Uterus (tissue), 4 donors: ENCODE results near the gene AP4E1. TPM values are rescaled to one million over a fixed set of nuclear protein-coding genes. Genes with fewer than 3 reads are reported as not detected.
A peak's percentile ranks its signal among the peaks of the same experiment; 100 is the strongest.

Experiments
- DNase-seq, 2 donors: peaks; one replicate each; pipeline ENCODE4 v3.0.0-alpha.2; 2019 to 2020
- H3K27ac ChIP-seq, 2 donors: fragments of 200-600 bp; sonication (generic); 1 replicate in 1 of 2; 2 replicates in 1 of 2; pipeline ENCODE4 v1.5.1; 2016 to 2018
- H3K27me3 ChIP-seq, 2 donors: fragments of 200-600 bp; sonication (generic); one replicate each; pipeline ENCODE4 v1.5.1; 2018 to 2019; ENCODE audit warnings: control low read depth in 1 of 2
- H3K36me3 ChIP-seq, 2 donors: fragments of 200-600 bp; sonication (generic); one replicate each; pipeline ENCODE4 v1.5.1; 2019; ENCODE audit warnings: control low read depth in 1 of 2
- H3K4me1 ChIP-seq, 2 donors: fragments of 200-600 bp; sonication (generic); one replicate each; pipeline ENCODE4 v1.5.1; 2018 to 2019; ENCODE audit warnings: control low read depth in 1 of 2
- H3K4me3 ChIP-seq, 2 donors: fragments of 200-600 bp; sonication (generic); 1 replicate in 1 of 2; 2 replicates in 1 of 2; pipeline ENCODE4 v1.5.1; 2018 to 2019; ENCODE audit warnings: mild to moderate bottlenecking in 1 of 2
- H3K9me3 ChIP-seq, 2 donors: fragments of 200-600 bp; sonication (generic); one replicate each; pipeline ENCODE4 v1.5.1; 2019; ENCODE audit warnings: control low read depth in 1 of 2
- POLR2A ChIP-seq, 2 donors: fragments of 450-650 bp; IDR thresholded peaks; one replicate each; pipeline ENCODE4 v1.6.1; 2016; ENCODE audit warnings: antibody characterized with exemption in 2 of 2, mild to moderate bottlenecking in 1 of 2, moderate library complexity in 1 of 2
- intact Hi-C: fragments of 100-400 bp; cut with DNase I; formaldehyde crosslinking; loops from one replicate; pipeline ENCODE4 v1.15.1; 2023; ENCODE audit warnings: low total_unique reads
- total RNA-seq, 4 donors: library from RNA; depleted of rRNA in 3 of 4; stranded (reverse); fragments of >200 nt in 3 of 4; gene quantifications; one replicate each; pipeline versions ENCODE4 v1.1.0 to v1.2.4, GENCODE V29; 2014 to 2023
- TF ChIP-seq, protein P1 (sequence below), 4 experiments: fragments of 200-600 bp in 2 of 4; fragments of 450-650 bp in 2 of 4; sonication (generic) in 2 of 4; IDR thresholded peaks; one replicate each; pipeline ENCODE4 v1.5.1; 2016 to 2019; ENCODE audit warnings: antibody characterized with exemption in 4 of 4, mild to moderate bottlenecking in 2 of 4, moderate library complexity in 1 of 4
- donor health status: DM: yes; HTN: yes; CAD: no.

AP4E1 gene
- total RNA-seq, 4 donors from 2014 or later, result 4.1 to 20.5 (median 12.3) TPM

DNA sequence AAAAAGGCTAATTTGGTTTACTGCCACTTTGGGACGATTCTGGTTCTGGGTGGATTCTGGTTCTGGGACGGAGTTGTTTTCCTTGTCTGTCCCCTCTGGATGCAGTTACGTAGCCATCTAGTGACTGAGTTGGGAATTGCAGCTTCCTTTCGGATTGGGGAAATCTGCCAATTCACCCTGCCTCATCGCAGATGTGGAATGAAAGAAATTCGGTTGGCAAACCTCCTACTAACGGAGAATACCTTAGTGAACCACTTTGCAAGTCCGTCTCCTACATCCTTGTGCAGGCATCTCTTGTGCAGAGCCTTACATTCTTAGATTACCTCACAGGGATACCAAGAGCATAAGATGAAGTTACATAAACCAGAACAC, 31.5 kb upstream of the AP4E1 start:
- Histone ChIP-seq H3K4me1 (no peaks in the 10 kb centered on the region), H3K27ac (peak overlapping the region; percentile 44 to 66)

DNA sequence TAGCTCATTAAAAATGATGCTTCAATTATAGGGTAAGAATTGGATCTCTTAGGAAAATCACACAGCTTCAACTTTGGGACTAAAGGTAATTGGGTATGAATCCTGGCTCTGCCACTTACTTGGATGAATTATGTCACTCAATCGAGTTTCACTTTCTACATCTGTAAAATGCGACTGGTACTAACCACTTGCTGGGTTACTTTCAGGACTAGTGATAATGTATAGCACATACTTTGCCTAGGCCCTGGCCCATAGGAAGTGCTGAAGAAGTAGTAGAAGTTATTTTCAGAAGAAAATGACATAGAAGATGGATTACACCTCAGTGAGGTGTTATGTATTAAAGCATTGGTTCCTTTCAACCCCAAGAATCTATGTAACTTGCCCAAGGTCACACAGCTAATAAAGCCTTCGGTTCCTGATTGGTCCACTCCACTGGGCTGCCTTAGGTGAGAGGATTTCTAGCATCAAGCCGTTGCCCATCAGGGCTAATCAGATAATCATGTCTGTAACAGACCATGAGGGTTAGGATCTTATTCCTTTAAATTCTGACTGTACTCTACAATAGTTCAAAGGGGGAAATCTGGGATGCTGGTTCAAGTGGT, 29.4 kb upstream of the AP4E1 start:
- H3K27ac ChIP-seq, result no peak overlapping the region
- no peaks in the 10 kb centered on the region for H3K27me3 ChIP-seq
- H3K4me1 ChIP-seq, result no peaks in the 10 kb centered on the region
- no peak for DNase-seq
- intact Hi-C loops, result no loop called here
- H3K4me3 ChIP-seq, result no peak overlapping the region
- no peak for TF ChIP-seq POLR2A (IDR thresholded peaks at IDR 0.05)
- TF ChIP-seq, protein P1, sequence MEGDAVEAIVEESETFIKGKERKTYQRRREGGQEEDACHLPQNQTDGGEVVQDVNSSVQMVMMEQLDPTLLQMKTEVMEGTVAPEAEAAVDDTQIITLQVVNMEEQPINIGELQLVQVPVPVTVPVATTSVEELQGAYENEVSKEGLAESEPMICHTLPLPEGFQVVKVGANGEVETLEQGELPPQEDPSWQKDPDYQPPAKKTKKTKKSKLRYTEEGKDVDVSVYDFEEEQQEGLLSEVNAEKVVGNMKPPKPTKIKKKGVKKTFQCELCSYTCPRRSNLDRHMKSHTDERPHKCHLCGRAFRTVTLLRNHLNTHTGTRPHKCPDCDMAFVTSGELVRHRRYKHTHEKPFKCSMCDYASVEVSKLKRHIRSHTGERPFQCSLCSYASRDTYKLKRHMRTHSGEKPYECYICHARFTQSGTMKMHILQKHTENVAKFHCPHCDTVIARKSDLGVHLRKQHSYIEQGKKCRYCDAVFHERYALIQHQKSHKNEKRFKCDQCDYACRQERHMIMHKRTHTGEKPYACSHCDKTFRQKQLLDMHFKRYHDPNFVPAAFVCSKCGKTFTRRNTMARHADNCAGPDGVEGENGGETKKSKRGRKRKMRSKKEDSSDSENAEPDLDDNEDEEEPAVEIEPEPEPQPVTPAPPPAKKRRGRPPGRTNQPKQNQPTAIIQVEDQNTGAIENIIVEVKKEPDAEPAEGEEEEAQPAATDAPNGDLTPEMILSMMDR (IDR thresholded peaks at IDR 0.05), result no peak
- no peaks in the 10 kb centered on the region for H3K36me3 ChIP-seq
- H3K9me3 ChIP-seq, result no peaks in the 10 kb centered on the region

More for the DNA sequence above, 31.5 kb upstream of the AP4E1 start:
- no peak overlapping the region for H3K4me3 ChIP-seq
- TF ChIP-seq, protein P1 (IDR thresholded peaks at IDR 0.05), result peak; percentile 92 to 96 (median 94)
- no peak for TF ChIP-seq POLR2A (IDR thresholded peaks at IDR 0.05)
- H3K36me3 ChIP-seq, result no peaks in the 10 kb centered on the region
- DNase-seq, result peak; percentile 75 to 76
- no peaks in the 10 kb centered on the region for H3K27me3 ChIP-seq
- intact Hi-C loops, result no loop called here
- no peaks in the 10 kb centered on the region for H3K9me3 ChIP-seq

DNA sequence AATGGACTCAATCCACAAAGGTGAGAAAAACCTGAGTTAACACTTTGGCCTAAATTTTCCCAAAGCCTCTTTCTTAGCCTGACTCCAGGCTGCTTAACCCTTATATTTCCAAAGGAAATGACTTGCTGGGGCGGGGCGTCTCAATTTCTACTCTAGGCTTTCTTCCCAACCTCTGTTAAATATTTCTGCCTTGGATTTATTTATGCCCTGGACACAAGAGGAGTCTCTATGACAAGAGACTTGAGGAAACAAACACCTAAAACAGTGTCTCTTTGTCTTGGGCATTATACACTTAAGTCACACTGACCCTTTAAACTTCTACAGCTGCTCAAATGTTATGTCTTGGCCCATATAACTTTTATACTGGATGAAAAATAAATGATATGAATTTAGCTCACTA, 28.3 kb upstream of the AP4E1 start:
- H3K27ac ChIP-seq, result no peak overlapping the region
- no peaks in the 10 kb centered on the region for H3K9me3 ChIP-seq
- H3K4me3 ChIP-seq, result no peak overlapping the region
- intact Hi-C loops, result loop anchor here (10.0 kb wide), 1 partner anchor 195 kb away; the partner anchor contains the start of gene TRPM7
- no peaks in the 10 kb centered on the region for H3K36me3 ChIP-seq
- H3K27me3 ChIP-seq, result no peaks in the 10 kb centered on the region
- no peak for DNase-seq
- H3K4me1 ChIP-seq, result no peaks in the 10 kb centered on the region
- TF ChIP-seq, protein P1 (IDR thresholded peaks at IDR 0.05), result no peak
- no peak for TF ChIP-seq POLR2A (IDR thresholded peaks at IDR 0.05)

DNA sequence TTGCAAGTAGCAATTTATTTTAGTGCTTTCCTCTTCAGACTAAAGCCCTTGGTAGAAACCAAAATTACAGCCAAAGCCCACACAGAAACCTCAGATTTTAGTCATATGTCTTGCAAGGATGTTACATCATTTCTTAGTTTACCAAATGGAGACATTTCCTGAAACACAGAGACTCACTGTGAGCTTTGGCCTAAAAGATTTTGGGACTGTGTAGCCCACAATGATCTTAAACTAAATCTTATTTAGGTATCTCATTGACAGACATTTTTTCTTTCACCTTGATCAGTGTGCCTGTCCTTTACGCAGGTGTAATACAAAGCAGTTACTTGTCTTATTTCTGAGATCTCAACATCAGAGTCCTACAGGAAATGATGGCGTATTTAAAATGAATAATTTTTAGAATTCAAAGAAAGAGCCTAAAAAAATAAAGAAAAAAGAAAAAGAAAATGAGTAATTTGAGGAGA, 27.8 kb upstream of the AP4E1 start:
- intact Hi-C loops, result loop anchor here (10.0 kb wide), 1 partner anchor 196 kb away; the partner anchor contains the start of gene TRPM7
- H3K36me3 ChIP-seq, result no peaks in the 10 kb centered on the region
- no peak overlapping the region for H3K4me3 ChIP-seq
- H3K9me3 ChIP-seq, result no peaks in the 10 kb centered on the region
- TF ChIP-seq, protein P1 (IDR thresholded peaks at IDR 0.05), result no peak
- no peak for TF ChIP-seq POLR2A (IDR thresholded peaks at IDR 0.05)
- H3K27me3 ChIP-seq, result no peaks in the 10 kb centered on the region
- H3K4me1 ChIP-seq, result no peaks in the 10 kb centered on the region
- DNase-seq, result no peak
- H3K27ac ChIP-seq, result no peak overlapping the region

DNA sequence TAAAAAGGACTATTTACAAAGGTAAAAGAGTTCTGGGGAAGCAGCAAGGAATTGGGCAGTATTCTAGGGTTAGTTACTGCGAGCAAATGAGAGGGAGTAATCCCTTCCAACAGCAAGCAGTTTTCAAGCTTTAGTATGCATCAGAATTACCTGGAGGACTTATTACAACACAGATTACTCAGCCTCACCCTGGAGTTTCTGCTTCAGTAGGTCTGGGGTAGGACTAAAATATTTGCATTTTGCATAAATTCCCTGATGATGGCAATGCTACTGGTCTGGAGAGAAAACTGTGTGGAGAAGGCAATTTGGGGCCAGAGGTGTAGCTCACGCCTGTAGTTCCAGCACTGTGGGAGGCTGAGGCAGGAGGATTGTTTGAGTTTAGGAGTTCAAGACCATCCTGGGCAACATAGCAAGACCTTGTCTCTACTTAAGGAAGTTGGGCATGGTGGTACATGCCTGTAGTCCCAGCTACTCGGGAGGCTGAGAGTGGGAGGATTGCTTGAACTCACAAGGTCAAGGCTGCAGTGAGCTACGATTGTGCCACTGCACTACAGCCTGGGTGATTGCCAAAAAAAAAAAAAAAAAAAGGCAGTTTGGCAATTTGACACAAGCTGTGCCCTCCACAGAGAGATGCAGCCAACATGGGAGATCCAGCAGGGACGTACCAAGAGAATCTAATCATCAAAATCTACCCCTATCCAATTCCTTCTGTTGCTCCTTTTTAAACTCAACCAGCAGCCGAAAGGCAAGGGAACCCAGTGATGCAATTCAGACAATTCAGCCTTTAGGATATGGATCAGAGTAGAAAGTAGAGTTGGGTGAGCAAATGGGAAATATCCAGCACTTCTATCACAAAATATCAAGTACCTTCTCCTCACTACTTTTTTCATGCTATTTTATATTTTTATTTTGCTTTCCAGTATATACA, 27.1 kb upstream of the AP4E1 start:
- no peak for TF ChIP-seq POLR2A (IDR thresholded peaks at IDR 0.05)
- TF ChIP-seq, protein P1 (IDR thresholded peaks at IDR 0.05), result no peak
- Histone ChIP-seq H3K27me3 (no peaks in the 10 kb centered on the region), H3K36me3 (no peaks in the 10 kb centered on the region), H3K4me1 (no peaks in the 10 kb centered on the region), H3K9me3 (no peaks in the 10 kb centered on the region), H3K27ac (no peak overlapping the region), H3K4me3 (no peak overlapping the region)
- no peak for DNase-seq
- intact Hi-C loops, result loop anchor here (10.0 kb wide), 1 partner anchor 197 kb away; the partner anchor contains the start of gene TRPM7
